Ovary (tissue), 9 donors: ENCODE measurements around the gene ITGA2. TPM values are rescaled to one million over a fixed set of nuclear protein-coding genes. Genes with fewer than 3 reads are reported as not detected.

Source experiments
- DNase-seq, 5 donors: peaks; one replicate each; pipeline ENCODE4 v3.0.0-alpha.2; 2019 to 2020
- H3K27ac ChIP-seq, 2 donors: fragments of 200-600 bp; one replicate each; pipeline versions ENCODE4 v1.5.1 to v1.8.0; 2019 to 2022
- H3K27me3 ChIP-seq: fragments of 200-600 bp; one replicate; pipeline ENCODE4 v1.8.0; 2022
- H3K36me3 ChIP-seq: fragments of 200-600 bp; sonication (generic); one replicate; pipeline ENCODE4 v1.5.1; 2019
- H3K4me1 ChIP-seq: one replicate; pipeline ENCODE4 v1.8.1; 2013; ENCODE audit warnings: mild to moderate bottlenecking, moderate library complexity; ENCODE audit not compliant: insufficient read depth
- H3K4me3 ChIP-seq: fragments of 200-600 bp; sonication (generic); one replicate; pipeline ENCODE4 v1.5.1; 2017
- H3K9me3 ChIP-seq, 2 donors: fragments of 200-600 bp in 1 of 2; sonication (generic) in 1 of 2; one replicate each; pipeline versions ENCODE4 v1.5.1 to v1.8.1; 2013 to 2019; ENCODE audit warnings: mild to moderate bottlenecking in 1 of 2, moderate library complexity in 1 of 2
- CTCF ChIP-seq, 3 donors: fragments of 450-650 bp in 2 of 3; fragments of 200-600 bp in 1 of 3; IDR thresholded peaks; one replicate each; pipeline versions ENCODE4 v1.5.1 to v1.8.0; 2016 to 2022; ENCODE audit warnings: antibody characterized with exemption in 3 of 3, mild to moderate bottlenecking in 1 of 3
- EP300 ChIP-seq: sonication (generic); formaldehyde crosslinking; IDR thresholded peaks from one replicate; pipeline ENCODE4 v1.6.1; 2017; ENCODE audit warnings: antibody characterized with exemption
- POLR2A ChIP-seq: fragments of 450-650 bp; IDR thresholded peaks from one replicate; pipeline ENCODE4 v1.6.1; 2017; ENCODE audit warnings: antibody characterized with exemption, mild to moderate bottlenecking, moderate library complexity
- WGBS, 3 donors: extraction: QIAGEN DNeasy Blood & Tissue Kit in 1 of 3; methylation state at CpG; one replicate each; pipeline versions ENCODE4 v1.1.5 to v1.1.7; 2013 to 2017; 5-methylcytosine and 5-hydroxymethylcytosine counted together
- intact Hi-C, 4 donors: fragments of 100-400 bp; cut with DNase I; formaldehyde crosslinking; loops; one replicate each; pipeline versions ENCODE4 v1.11.0 to v1.15.1; 2022 to 2023
- polyA plus RNA-seq, 2 donors: library from polyadenylated mRNA; stranded (reverse); fragments of 200-250 nt in 1 of 2; fragments of 350-450 nt in 1 of 2; fragmentation: Illumina TruSeq in 1 of 2; extraction: RNeasy Lipid Tissue Mini Kit (QIAGEN cat#74804) in 1 of 2; gene quantifications; one replicate each; pipeline ENCODE4 v1.2.3, GENCODE V29; 2013 to 2014
- total RNA-seq, 7 donors: library from RNA; depleted of rRNA in 2 of 7; stranded (reverse); fragments of >200 nt in 2 of 7; fragmentation: NEBNext Ultra II Directional in 3 of 7; extraction: Animal tissue kit (Norgen Biotek cat#: 25700) in 3 of 7; gene quantifications; one replicate each; pipeline versions ENCODE4 v1.1.0 to v1.2.4, GENCODE V29; 2016 to 2023
- donor health status: DM: no; HTN: no; CAD: no; lungs with moderate emphysema.
- donor health status: DM: no; HTN: no; CAD: no.
- donor health status: Bipolar disorder and iron deficiency.
- donor health status: DM: yes; HTN: yes; CAD: no.
- donor health status: DM: no; HTN: no; CAD: no.
- donor health status: DM: yes; HTN: yes; CAD: no.

ITGA2 gene
- total and polyA plus RNA-seq, 9 donors, result 0.36 to 8.4 (median 1.7) TPM

GRCh38 chr5:53055365-53055764 lies 66.2 kb downstream of the ITGA2 start:
- Histone ChIP-seq H3K9me3 (no peaks in the 10 kb centered on the region), H3K4me1 (no peaks in the 10 kb centered on the region), H3K36me3 (no peaks in the 10 kb centered on the region), H3K27ac (no peak overlapping the region), H3K4me3 (no peak overlapping the region), H3K27me3 (no peaks in the 10 kb centered on the region)
- intact Hi-C loops, result no loop called here
- WGBS, 3 donors, result 64 to 84% (median 84%) methylated on average over 5 of the region's 5 CpGs
- DNase-seq, result no peak
- TF ChIP-seq EP300, result no peak
- TF ChIP-seq POLR2A, result no peak
- TF ChIP-seq CTCF (IDR thresholded peaks at IDR 0.05), result no peak

GRCh38 chr5:53059281-53059680 lies 70.1 kb downstream of the ITGA2 start:
- H3K4me1 ChIP-seq, result no peaks in the 10 kb centered on the region
- no peaks in the 10 kb centered on the region for H3K27me3 ChIP-seq
- TF ChIP-seq POLR2A (no peak), EP300 (no peak), CTCF (IDR thresholded peaks at IDR 0.05) (no peak)
- H3K36me3 ChIP-seq, result no peaks in the 10 kb centered on the region
- intact Hi-C loops, result no loop called here
- H3K9me3 ChIP-seq, result no peaks in the 10 kb centered on the region
- no peak for DNase-seq
- WGBS, 3 donors, result 93 to 97% (median 95%) methylated on average over 5 of the region's 5 CpGs
- H3K27ac ChIP-seq, result no peak overlapping the region
- no peak overlapping the region for H3K4me3 ChIP-seq

GRCh38 chr5:53063176-53063575 lies 74.0 kb downstream of the ITGA2 start:
- H3K36me3 ChIP-seq, result no peaks in the 10 kb centered on the region
- H3K27ac ChIP-seq, result no peak overlapping the region
- 48 to 76% (median 66%) methylated on average over 2 of the region's 2 CpGs for WGBS, 3 donors
- H3K27me3 ChIP-seq, result no peaks in the 10 kb centered on the region
- no peaks in the 10 kb centered on the region for H3K9me3 ChIP-seq
- DNase-seq, result no peak
- H3K4me1 ChIP-seq, result no peaks in the 10 kb centered on the region
- no peak for TF ChIP-seq CTCF (IDR thresholded peaks at IDR 0.05)
- no peak for TF ChIP-seq POLR2A
- TF ChIP-seq EP300, result no peak
- no peak overlapping the region for H3K4me3 ChIP-seq
- intact Hi-C loops, result no loop called here

- no peak overlapping the region for H3K4me3 ChIP-seq
- no peak for DNase-seq
- intact Hi-C loops, result no loop called here
- no peak overlapping the region for H3K27ac ChIP-seq
- H3K9me3 ChIP-seq, result no peaks in the 10 kb centered on the region
- no peaks in the 10 kb centered on the region for H3K4me1 ChIP-seq
- TF ChIP-seq CTCF (IDR thresholded peaks at IDR 0.05) (no peak), EP300 (no peak), POLR2A (no peak)
- no peaks in the 10 kb centered on the region for H3K36me3 ChIP-seq
- no peaks in the 10 kb centered on the region for H3K27me3 ChIP-seq
- 73 to 78% (median 74%) methylated on average over 3 of the region's 3 CpGs for WGBS, 3 donors
Measured at GRCh38 chr5:53063791-53064190, 74.6 kb downstream of the ITGA2 start.

- Histone ChIP-seq H3K27ac (no peak overlapping the region), H3K9me3 (no peaks in the 10 kb centered on the region), H3K36me3 (no peaks in the 10 kb centered on the region), H3K27me3 (no peaks in the 10 kb centered on the region), H3K4me1 (no peaks in the 10 kb centered on the region), H3K4me3 (no peak overlapping the region)
- intact Hi-C loops, result no loop called here
- DNase-seq, result no peak
- TF ChIP-seq CTCF (IDR thresholded peaks at IDR 0.05) (no peak), EP300 (no peak), POLR2A (no peak)
- 86 to 96% (median 87%) methylated on average over 1 of the region's 1 CpG for WGBS, 3 donors
Measured at GRCh38 chr5:53066088-53066487, 76.9 kb downstream of the ITGA2 start.
